H9 (cell line): ENCODE data around the gene NGDN. TPM values are rescaled to one million over a fixed set of nuclear protein-coding genes. Genes with fewer than 3 reads are reported as not detected.

Experiments used
- DNase-seq: peaks from one replicate; pipeline ENCODE4 v3.0.0-alpha.2; 2017
- H2AFZ ChIP-seq: one replicate; pipeline ENCODE4 v1.6.1; 2013; ENCODE audit warnings: mild to moderate bottlenecking, low read length, control low read depth, moderate library complexity
- H2AK5ac ChIP-seq: 2 replicates; pipeline ENCODE4 v1.6.1; 2013; ENCODE audit warnings: low read length, control low read depth, mixed read lengths; ENCODE audit not compliant: insufficient read length
- H2BK120ac ChIP-seq: one replicate; pipeline ENCODE4 v1.6.1; 2013; ENCODE audit warnings: low read depth, mild to moderate bottlenecking, low read length, control low read depth, inconsistent platforms; ENCODE audit not compliant: poor library complexity, severe bottlenecking
- H2BK12ac ChIP-seq: 2 replicates; pipeline ENCODE4 v1.6.1; 2013; ENCODE audit warnings: low read length, control low read depth, mixed read lengths, low read depth; ENCODE audit not compliant: insufficient read length
- H2BK15ac ChIP-seq: 2 replicates; pipeline ENCODE4 v1.6.1; 2013; ENCODE audit warnings: low read depth, low read length, control low read depth
- H2BK20ac ChIP-seq: one replicate; pipeline ENCODE4 v1.6.1; 2013; ENCODE audit warnings: low read depth, mild to moderate bottlenecking, low read length, control low read depth, inconsistent platforms; ENCODE audit not compliant: poor library complexity, severe bottlenecking
- H2BK5ac ChIP-seq: 2 replicates; pipeline ENCODE4 v1.6.1; 2013; ENCODE audit warnings: low read length, control low read depth, mixed read lengths; ENCODE audit not compliant: insufficient read length
- H3K14ac ChIP-seq: 2 replicates; pipeline ENCODE4 v1.6.1; 2013; ENCODE audit warnings: low read length, control low read depth; ENCODE audit not compliant: insufficient read depth
- H3K18ac ChIP-seq: 2 replicates; pipeline ENCODE4 v1.6.1; 2013; ENCODE audit warnings: low read depth, mild to moderate bottlenecking, mixed read lengths, low read length, control low read depth; ENCODE audit not compliant: insufficient read length
- H3K23ac ChIP-seq: 2 replicates; pipeline ENCODE4 v1.6.1; 2013; ENCODE audit warnings: low read length, control low read depth, mixed read lengths, low read depth; ENCODE audit not compliant: insufficient read length
- H3K23me2 ChIP-seq: 2 replicates; pipeline ENCODE4 v1.6.1; 2013; ENCODE audit warnings: low read depth, mild to moderate bottlenecking, mixed read lengths, low read length, control low read depth; ENCODE audit not compliant: insufficient read length, poor library complexity, severe bottlenecking
- H3K27ac ChIP-seq: 2 replicates; pipeline ENCODE4 v1.5.1; 2013; ENCODE audit warnings: low read length, control low read depth, mixed read lengths, low read depth; ENCODE audit not compliant: insufficient read length
- H3K27me3 ChIP-seq: 2 replicates; pipeline ENCODE4 v1.6.1; 2013; ENCODE audit warnings: low read length, control low read depth, inconsistent platforms; ENCODE audit not compliant: insufficient read depth
- H3K4ac ChIP-seq: 2 replicates; pipeline ENCODE4 v1.6.1; 2013; ENCODE audit warnings: low read depth, mild to moderate bottlenecking, control low read depth, inconsistent platforms, low read length, moderate library complexity
- H3K4me1 ChIP-seq: 2 replicates; pipeline ENCODE4 v1.6.1; 2013; ENCODE audit warnings: low read length, control low read depth, inconsistent platforms; ENCODE audit not compliant: insufficient read depth
- H3K4me2 ChIP-seq: 2 replicates; pipeline ENCODE4 v1.6.1; 2013; ENCODE audit warnings: low read length, control low read depth, mixed read lengths; ENCODE audit not compliant: insufficient read length, insufficient read depth
- H3K56ac ChIP-seq: 2 replicates; pipeline ENCODE4 v1.6.1; 2013; ENCODE audit warnings: low read depth, mild to moderate bottlenecking, mixed read lengths, low read length, control low read depth; ENCODE audit not compliant: insufficient read length
- H3K79me1 ChIP-seq: 2 replicates; pipeline ENCODE4 v1.6.1; 2013; ENCODE audit warnings: low read depth, mild to moderate bottlenecking, moderate library complexity, low read length, control low read depth, inconsistent platforms; ENCODE audit not compliant: insufficient read depth, poor library complexity, severe bottlenecking
- H3K79me2 ChIP-seq: 2 replicates; pipeline ENCODE4 v1.6.1; 2013; ENCODE audit warnings: low read length, control low read depth, inconsistent platforms; ENCODE audit not compliant: insufficient read depth
- H3K9ac ChIP-seq: 2 replicates; pipeline ENCODE4 v1.6.1; 2013; ENCODE audit warnings: low read length, control low read depth, mixed read lengths; ENCODE audit not compliant: insufficient read length; ENCODE audit errors: extremely low read depth
- H3K9me3 ChIP-seq: one replicate; pipeline ENCODE4 v1.6.1; 2013; ENCODE audit warnings: low read depth, low read length, inconsistent platforms; ENCODE audit not compliant: control insufficient read depth
- H3T11ph ChIP-seq: one replicate; pipeline ENCODE4 v1.6.1; 2013; ENCODE audit warnings: mild to moderate bottlenecking, low read length, control low read depth, inconsistent platforms
- H4K20me1 ChIP-seq: one replicate; pipeline ENCODE4 v1.6.1; 2013; ENCODE audit not compliant: control insufficient read depth, insufficient read length, insufficient read depth
- H4K5ac ChIP-seq: 2 replicates; pipeline ENCODE4 v1.6.1; 2013; ENCODE audit warnings: low read depth, mild to moderate bottlenecking, mixed read lengths, low read length, control low read depth; ENCODE audit not compliant: insufficient read length
- H4K8ac ChIP-seq: replicated peaks from 2 replicates; pipeline ENCODE4 v1.6.1; 2013; ENCODE audit warnings: low read length, control low read depth, mixed read lengths, low read depth; ENCODE audit not compliant: insufficient read length
- H4K91ac ChIP-seq: 2 replicates; pipeline ENCODE4 v1.6.1; 2013; ENCODE audit warnings: low read depth, mild to moderate bottlenecking, moderate library complexity, mixed read lengths, low read length, control low read depth; ENCODE audit not compliant: insufficient read length
- H3K27ac Mint-ChIP-seq, 3 experiments: 2 replicates in 2 of 3; 3 replicates in 1 of 3; pipeline ENCODE4 v1.8.0; 2020 to 2021; ENCODE audit warnings: mixed read lengths in 3 of 3, mild to moderate bottlenecking in 1 of 3, moderate library complexity in 1 of 3
- H3K27me3 Mint-ChIP-seq: 2 replicates; pipeline ENCODE4 v1.8.0; 2021; ENCODE audit warnings: low read depth, mild to moderate bottlenecking, moderate library complexity, mixed read lengths
- H3K36me3 Mint-ChIP-seq, 3 experiments: 2 replicates in 2 of 3; 3 replicates in 1 of 3; pipeline ENCODE4 v1.8.0; 2020 to 2021; ENCODE audit warnings: low read depth in 3 of 3, mixed read lengths in 3 of 3; ENCODE audit not compliant: insufficient read depth in 1 of 3
- H3K4me1 Mint-ChIP-seq, 2 experiments: 2 replicates each; pipeline ENCODE4 v1.8.0; 2020; ENCODE audit warnings: mixed read lengths in 2 of 2
- H3K4me3 Mint-ChIP-seq, 2 experiments: 2 replicates in 1 of 2; 3 replicates in 1 of 2; pipeline ENCODE4 v1.8.0; 2020 to 2021; ENCODE audit warnings: mild to moderate bottlenecking in 2 of 2, mixed read lengths in 2 of 2, moderate library complexity in 1 of 2
- H3K9me3 Mint-ChIP-seq, 2 experiments: 2 replicates in 1 of 2; 3 replicates in 1 of 2; pipeline ENCODE4 v1.8.0; 2020; ENCODE audit warnings: mild to moderate bottlenecking in 2 of 2, mixed read lengths in 2 of 2, moderate library complexity in 1 of 2
- CTCF ChIP-seq: fragments of 200-600 bp; sonication (generic); conservative IDR thresholded peaks from 3 replicates; pipeline ENCODE4 v1.8.0; 2021; ENCODE audit warnings: antibody characterized with exemption, mild to moderate bottlenecking
- WGBS: extraction: QIAGEN DNeasy Blood & Tissue Kit; methylation state at CpG from one replicate; pipeline ENCODE4 v1.1.7; 2013; ENCODE audit warnings: missing lambda C conversion rate, low lambda C conversion rate, mixed read lengths; ENCODE audit not compliant: insufficient read length; ENCODE audit errors: extremely low coverage; 5-methylcytosine and 5-hydroxymethylcytosine counted together
- total RNA-seq: library from RNA; stranded (reverse); gene quantifications from 2 replicates; pipeline ENCODE4 v1.2.1, GENCODE V29; 2021

The NGDN gene
- total RNA-seq, 1 experiment from 2014 or later = 53.1 TPM

- H3K79me1 ChIP-seq = no peaks in the 10 kb centered on the region
- H4K5ac ChIP-seq = no peak overlapping the region
- no peak overlapping the region for H2BK15ac ChIP-seq
- H3K27me3 ChIP-seq = no peaks in the 10 kb centered on the region; the same call in 1 of the 2 replicates
- no peak overlapping the region for H3K23ac ChIP-seq
- no peak overlapping the region for H4K91ac ChIP-seq
- no peaks in the 10 kb centered on the region for H3K9me3 ChIP-seq
- no peak overlapping the region for H3K27ac ChIP-seq
- H3K4me1 ChIP-seq = peaks cover 15% of the 10 kb centered on the region; the same call in 1 of the 2 replicates
- H4K8ac ChIP-seq = no peak overlapping the region
- no peak overlapping the region for H3K9ac ChIP-seq
- DNase-seq = no peak
- no peak overlapping the region for H2AK5ac ChIP-seq
- H3K36me3 Mint-ChIP-seq = peaks cover 9 to 18% (median 9%) of the 10 kb centered on the region in 3 experiments; a peak in 5 of 7 replicates
- TF ChIP-seq CTCF = 0 out of 3 replicates have a peak, but pooled peaks have one; percentile 12
- no peaks in the 10 kb centered on the region for H3K23me2 ChIP-seq
- H3K27ac Mint-ChIP-seq = no peak overlapping the region; a peak in 1 of 7 replicates
- no peak overlapping the region for H2BK12ac ChIP-seq
- no peaks in the 10 kb centered on the region for H3K9me3 Mint-ChIP-seq
- H2AFZ ChIP-seq = no peak overlapping the region
- H2BK20ac ChIP-seq = no peak overlapping the region
- H3K27me3 Mint-ChIP-seq = peaks cover 20% of the 10 kb centered on the region
- H3K18ac ChIP-seq = no peak overlapping the region
- no CpG with 5 or more reads among the region's 4 CpGs for WGBS
- H3K14ac ChIP-seq = no peak overlapping the region
- no peak overlapping the region for H2BK120ac ChIP-seq
- H3T11ph ChIP-seq = no peak overlapping the region
- H3K4ac ChIP-seq = no peak overlapping the region
- H3K4me3 Mint-ChIP-seq = no peak overlapping the region
- H3K79me2 ChIP-seq = no peaks in the 10 kb centered on the region
- no peak overlapping the region for H2BK5ac ChIP-seq
- H3K4me1 Mint-ChIP-seq = peaks cover 46 to 49% of the 10 kb centered on the region in 2 experiments
- H3K56ac ChIP-seq = no peak overlapping the region
- H4K20me1 ChIP-seq = no peaks in the 10 kb centered on the region
- no peak overlapping the region for H3K4me2 ChIP-seq
Measured at GRCh38 chr14:23518709-23519108, 49.2 kb downstream of the NGDN start.
